ENCODE data around the gene HLCS.
A peak's percentile ranks its signal among the peaks of the same experiment; 100 is the strongest.

Gene HLCS

GRCh38 chr21:36985751-36986594 lies 19.5 kb upstream of the HLCS start:
- DNase-seq: no peak

GRCh38 chr21:36981977-36982700 lies 15.7 kb upstream of the HLCS start:
- no peak for DNase-seq

- DNase-seq: no peak
Observed at GRCh38 chr21:36981049-36981391, 14.6 kb upstream of the HLCS start.

GRCh38 chr21:36980280-36981048 lies 14.0 kb upstream of the HLCS start:
- peak in 1 of 14 donors; percentile 58 for DNase-seq

GRCh38 chr21:36976882-36977651 lies 10.6 kb upstream of the HLCS start:
- DNase-seq: peak in 1 of 14 donors; percentile 18

- DNase-seq: peak in 1 of 14 donors; percentile 5
Observed at GRCh38 chr21:36976228-36976861, 9.9 kb upstream of the HLCS start.

- DNase-seq: no peak
Observed at GRCh38 chr21:36974851-36975192, 8.4 kb upstream of the HLCS start.

GRCh38 chr21:36973986-36974850 lies 7.7 kb upstream of the HLCS start:
- no peak for DNase-seq

- no peak for DNase-seq
Observed at GRCh38 chr21:36968976-36969375, 2.5 kb upstream of the HLCS start.

- DNase-seq: no peak
Observed at GRCh38 chr21:36968414-36968813, 1.9 kb upstream of the HLCS start.

- peak in 4 of 14 donors; percentile 36 to 60 (median 42) for DNase-seq
Observed at GRCh38 chr21:36966821-36967768, 626 bp upstream of the HLCS start.

GRCh38 chr21:36965720-36966065 lies 776 bp downstream of the HLCS start:
- no peak for DNase-seq

- DNase-seq: no peak
Observed at GRCh38 chr21:36964827-36965719, 1.4 kb downstream of the HLCS start.

GRCh38 chr21:36964398-36964797 lies 2.1 kb downstream of the HLCS start:
- DNase-seq: no peak

GRCh38 chr21:36962098-36962780 lies 4.2 kb downstream of the HLCS start:
- no peak for DNase-seq

GRCh38 chr21:36960676-36961284 lies 5.7 kb downstream of the HLCS start:
- DNase-seq: no peak

GRCh38 chr21:36959020-36959835 lies 7.2 kb downstream of the HLCS start:
- DNase-seq: no peak
